HG02678 (cell line): ENCODE data around the gene DNM1L.

Experiments
- ATAC-seq: cut with Tn5 transposase; IDR thresholded peaks from one replicate; pipeline ENCODE4 v1.9.1; 2021; ENCODE audit warnings: mild to moderate bottlenecking, moderate library complexity; ENCODE audit not compliant: unreplicated experiment

DNM1L gene

DNA sequence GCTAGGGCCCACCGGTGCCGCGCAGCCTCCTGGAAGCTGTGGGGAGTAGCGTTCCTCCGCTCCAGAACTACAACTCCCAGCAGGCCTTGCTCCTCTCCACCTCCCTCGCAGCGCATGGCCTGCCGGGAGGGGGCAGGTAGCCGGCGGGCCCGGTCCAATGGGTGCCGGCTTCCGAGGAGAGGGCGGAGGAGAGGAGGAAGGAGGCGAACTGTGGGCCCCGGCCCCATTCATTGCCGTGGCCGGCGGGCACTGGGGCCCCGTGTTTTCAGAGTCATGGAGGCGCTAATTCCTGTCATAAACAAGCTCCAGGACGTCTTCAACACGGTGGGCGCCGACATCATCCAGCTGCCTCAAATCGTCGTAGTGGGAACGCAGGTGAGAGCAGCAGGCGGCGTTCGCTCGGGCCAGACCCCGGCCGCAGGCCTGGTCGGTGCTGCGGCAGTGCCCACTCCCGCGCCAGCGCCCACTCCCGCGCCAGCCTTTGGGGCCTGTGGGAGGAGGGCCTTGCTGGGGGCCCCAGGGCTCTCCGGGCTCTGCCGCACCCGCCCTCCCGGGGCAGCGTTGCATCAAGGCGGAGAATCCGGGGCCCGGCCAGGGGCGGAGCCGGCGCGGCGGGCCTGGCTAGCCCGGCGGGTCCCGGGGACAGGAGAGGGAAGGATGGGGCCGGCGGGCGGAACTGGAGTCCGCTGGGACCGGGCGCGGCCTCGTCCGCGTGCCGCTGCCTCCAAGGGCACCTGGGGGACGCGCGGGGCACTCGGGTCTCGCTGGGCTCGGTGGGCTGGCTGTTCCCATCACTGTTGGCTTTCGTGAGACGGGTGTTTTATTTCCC lies at the start of gene DNM1L:
Gene DNM1L (plus strand): TSS at position 211 of the 829 bp plus-strand sequence. CDS start 63 bp downstream, at position 274.
- ATAC-seq: peak; percentile 97

DNA sequence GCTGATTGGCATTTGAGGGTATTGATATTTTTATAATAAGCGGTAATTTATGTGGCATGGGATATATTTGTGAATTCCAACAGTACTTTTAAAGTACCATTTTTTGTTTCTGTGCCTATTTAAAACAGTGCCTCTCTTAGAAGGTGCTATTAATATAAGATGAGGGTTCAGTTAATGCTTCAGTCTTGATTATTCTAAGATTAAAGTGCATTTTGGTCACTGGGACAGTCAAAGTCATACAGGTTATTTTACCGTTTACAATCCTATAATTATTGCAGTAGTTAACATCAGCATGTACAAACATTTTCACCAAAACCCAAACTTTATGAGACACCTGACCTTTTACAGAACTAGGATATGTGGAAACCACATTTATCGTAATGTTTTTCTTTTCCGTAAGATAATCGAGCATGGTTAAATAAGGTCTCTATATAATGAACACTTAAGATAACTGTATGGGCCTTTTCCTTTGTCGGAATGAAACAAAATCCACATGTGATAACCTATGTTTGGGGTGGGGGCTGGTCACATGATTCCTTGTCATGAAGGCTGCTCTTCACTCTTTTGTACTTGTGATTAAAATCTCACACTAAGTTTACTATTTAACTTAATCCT lies 37.7 kb upstream of the DNM1L start:
- ATAC-seq: no peak

DNA sequence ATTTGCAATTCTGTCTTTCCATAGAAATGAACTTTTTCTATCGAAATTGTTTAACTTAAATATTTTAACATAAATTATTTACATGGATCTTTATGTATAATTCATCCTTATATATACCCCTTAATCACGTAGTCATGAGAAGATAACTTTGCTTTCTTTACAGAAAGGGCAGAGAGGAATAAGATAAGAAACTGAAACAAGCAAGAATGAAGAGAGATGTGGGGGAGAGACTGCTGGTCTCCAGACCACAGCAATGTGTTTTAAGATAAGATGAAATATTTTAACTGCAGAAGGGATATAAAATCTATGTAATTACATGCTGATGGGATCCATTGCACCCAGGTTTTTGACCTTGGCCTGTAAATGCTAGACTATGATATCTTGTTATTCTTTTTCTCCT lies 34.7 kb upstream of the DNM1L start:
- ATAC-seq: no peak

DNA sequence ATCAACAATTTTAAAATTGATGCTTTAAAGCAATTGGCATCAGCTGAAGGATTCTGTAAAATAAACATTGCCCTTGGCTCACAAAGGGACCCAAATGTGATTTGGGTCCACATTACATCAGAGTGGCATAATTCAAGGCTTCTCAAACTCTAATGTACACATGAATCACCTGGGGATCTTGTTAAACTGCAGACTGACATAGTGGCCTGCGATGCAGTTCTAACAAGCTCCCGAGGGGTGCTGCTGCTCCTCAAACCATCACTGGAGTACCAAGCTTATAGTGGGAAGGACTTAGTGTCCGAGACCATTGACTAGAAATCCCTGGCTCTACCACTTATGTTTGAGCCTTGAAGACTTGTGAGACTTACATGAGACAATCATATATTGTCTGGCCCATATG lies 31.8 kb upstream of the DNM1L start:
- ATAC-seq: no peak

DNA sequence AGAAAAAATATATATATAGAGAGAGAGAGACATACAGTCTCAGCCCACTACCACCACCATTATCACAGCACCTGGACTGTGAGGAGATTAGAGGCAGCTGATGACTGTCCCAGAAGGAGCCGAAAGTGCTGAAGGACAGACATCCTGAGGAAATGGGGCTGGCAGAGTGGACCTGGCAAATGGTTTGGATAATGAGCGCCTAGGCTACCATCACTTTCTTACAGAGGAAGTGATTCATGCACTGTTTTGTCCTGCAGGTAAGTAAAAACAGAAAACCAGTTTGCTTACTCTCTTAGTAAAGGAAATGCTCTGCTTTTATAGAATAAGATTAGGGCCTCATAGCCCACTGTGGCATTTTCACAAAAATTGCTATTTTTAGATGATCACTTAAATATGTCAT lies 28.6 kb upstream of the DNM1L start:
- ATAC-seq: no peak

DNA sequence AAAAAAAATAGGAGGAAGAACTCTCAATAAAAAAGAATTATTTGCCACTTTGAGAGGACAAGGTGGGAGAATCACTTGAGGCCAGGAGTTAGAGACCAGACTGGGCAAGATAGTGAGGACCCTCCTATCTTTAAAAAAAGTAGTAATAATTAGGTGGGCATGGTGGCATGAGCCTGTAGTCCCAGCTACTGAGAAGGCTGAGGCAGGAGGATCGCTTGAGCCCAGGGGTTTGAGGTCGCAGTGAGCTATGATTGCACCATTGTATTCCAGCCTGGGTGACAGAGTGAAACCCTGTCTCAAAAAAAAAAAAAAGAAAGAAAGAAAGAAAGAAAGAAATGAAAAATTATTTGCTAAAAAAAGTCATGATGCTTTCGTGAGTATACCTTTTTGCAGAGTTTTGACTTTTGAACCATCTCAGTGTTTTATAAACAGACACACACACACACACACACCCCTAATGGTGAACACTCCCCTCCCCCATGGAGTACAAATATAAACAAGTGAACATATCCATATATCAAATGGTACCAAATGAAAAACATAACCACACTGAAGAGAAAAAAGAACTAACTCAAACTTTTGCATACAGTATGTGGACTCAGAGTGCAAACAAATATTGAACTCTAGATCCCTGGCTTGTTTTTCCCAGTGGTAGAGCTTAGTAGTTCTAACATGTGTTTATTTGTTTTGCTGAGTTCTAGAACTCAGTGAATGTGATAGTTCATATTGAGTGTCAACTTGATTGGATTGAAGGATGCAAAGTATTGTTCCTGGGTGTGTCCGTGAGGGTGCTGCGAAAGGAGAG lies 27.7 kb upstream of the DNM1L start:
- no peak for ATAC-seq

DNA sequence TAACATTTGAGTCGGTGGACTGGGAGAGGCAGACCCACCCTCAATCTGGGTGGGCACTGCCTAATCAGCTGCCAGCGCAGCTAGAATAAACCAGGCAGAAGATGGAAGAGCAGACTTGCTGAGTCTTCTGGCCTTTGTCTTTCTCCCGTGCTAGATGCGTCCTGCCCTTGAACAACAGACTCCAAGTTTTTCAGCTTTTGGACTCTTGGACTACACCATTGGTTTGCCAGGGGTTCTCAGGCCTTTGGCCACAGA lies 27.2 kb upstream of the DNM1L start:
- no peak for ATAC-seq

DNA sequence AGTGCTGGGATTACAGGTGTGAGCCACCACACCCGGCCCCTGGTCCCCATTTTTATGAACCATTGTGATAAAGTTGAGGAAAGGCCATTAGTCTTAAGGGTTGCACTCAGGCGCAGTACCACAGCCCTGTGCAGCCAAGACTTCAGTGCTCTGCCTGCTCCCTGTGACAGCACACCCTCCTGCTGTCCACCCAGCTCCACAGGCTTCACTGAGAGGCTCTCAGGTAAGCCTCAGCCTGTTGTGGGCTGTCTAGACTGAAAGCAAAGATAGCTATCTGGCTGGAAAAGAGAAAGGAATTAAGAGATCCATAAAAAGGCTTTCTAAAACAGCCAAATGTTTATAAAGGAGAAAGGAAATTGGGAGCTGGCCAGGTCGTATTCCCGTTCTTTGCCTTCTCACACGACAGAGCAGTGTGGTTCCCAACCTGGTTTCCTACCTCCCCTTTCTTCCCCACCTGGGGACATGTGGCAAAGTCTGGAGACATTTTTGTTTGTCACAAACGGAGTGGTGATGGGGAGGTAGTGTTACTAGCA lies 19.1 kb upstream of the DNM1L start:
- ATAC-seq: no peak

DNA sequence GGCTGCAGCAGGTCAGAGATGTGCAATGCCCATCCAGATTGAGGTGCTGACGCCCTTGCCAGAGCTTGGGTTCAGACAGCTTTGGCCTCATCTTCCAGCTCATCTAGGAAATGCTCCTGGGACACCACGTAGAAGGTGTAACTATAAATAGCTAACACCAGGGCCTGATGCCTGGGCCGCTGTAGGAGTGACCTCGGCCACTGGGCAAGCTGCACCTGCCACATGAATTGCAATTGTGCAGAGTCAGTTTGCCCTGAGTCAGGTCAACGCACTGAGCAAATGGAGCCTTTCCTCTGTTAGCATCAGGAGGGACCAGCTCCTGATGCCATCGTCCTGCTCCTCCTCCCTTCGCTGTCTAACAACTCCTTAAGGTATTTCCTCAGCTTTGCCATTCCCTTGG lies 17.4 kb upstream of the DNM1L start:
- no peak for ATAC-seq

DNA sequence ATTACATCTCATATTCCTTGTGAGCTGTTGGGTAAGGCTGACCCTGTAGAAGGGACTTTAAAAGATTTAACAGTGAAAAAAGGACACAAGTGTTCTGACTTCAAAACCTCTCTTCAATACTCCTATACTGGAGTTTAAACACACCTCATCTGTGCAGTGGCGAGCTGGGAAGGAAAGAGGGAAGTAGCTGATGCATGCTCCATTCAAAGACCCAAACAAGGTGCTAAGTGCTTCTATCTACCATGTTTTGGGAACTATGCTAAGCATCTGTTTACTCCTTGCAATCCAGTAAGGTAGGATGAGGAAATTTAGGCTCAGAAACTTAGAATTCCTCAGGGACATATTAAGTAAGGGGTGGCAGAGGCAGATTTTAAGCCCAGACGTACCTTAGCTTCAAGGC lies 16.4 kb upstream of the DNM1L start:
- no peak for ATAC-seq

DNA sequence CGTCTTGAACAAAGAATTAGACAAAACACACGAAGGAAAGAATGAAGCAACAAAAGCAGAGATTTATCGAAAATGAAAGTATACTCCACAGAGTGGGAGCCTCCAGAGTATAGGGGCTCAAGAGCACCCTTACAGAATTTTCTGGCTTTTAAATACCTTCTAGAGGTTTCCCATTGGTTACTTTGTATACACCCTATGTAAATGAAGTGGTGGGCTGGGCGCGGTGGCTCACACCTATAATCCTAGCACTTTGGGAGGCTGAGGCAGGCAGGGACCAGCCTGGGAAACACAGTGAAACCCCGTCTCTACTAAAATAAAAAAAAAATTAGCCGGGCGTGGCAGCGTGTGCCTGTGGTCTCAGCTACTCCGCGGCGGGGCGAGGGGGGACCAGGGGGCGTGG lies 13.1 kb upstream of the DNM1L start:
- ATAC-seq: no peak

DNA sequence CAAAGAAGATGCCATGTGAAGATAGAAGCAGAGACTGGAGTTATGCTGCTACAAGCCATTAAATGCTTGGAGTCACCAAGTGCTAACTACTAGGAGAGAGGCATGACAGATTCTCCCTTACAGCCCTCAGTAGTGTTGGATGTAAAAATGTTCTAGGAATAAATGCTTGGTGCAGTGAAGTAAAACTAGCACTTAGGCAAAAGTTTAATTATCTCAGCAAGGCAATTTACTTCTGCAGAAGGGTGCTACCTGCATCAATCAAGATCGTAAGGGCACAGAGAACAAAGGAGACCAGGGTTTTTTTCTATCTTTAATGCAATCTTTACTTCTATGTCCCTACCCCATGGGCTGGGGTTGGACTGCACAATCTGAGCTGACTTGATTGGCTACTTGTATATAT lies 9.5 kb upstream of the DNM1L start:
- no peak for ATAC-seq

DNA sequence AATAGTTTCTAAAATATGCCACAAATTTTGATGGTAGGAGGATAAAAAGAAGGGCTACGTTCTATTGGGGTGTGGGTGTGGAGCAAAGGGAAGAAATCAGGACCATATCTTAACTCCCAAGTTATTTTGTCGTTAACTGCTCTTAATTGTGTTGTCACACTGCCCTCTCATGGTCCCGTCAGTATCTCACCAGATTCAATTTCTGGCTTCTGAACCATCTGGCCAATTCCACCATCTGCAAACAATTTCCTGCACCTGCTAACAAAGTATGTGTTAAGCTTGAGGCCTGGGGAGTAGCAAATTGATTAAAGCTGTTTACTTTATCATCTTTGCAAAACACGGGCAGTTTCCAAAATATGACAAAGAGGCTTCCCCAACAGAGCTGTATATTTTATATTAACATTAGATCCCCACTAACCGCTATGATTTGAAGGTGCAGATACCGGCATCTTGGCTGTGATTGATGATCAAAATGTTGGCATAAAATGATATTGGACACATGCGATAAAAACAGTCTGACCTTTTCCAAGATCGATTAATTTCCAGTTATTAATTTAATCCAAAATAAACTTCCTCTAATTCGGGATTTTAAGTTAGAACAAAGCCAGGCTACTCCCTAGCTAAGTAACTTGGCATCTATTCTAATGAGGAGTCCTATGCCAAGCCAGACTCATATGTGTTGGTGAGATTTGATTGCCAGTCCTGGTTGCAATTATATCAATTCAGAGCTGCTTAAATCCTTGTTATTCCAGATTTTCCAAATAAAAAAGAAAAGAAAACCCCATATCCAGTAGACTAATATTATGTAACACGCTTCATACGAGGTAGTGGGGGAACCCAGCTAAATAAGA lies 6.9 kb upstream of the DNM1L start:
- ATAC-seq: no peak

DNA sequence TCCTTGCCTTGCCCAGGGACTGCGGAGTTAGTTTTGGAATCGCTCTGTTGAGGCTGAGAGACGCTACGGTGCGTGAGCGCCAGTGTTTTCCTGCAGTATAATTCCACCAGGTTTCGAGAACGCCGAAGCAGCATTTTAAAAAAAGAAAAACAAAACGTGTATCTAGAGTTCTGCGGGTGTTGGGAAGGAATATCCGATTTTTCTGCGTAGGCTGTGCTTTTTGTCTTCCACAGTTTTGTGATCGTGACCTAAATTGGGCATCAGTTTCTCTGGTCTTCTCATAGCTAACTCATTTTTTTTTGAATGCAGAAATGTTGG lies 778 bp downstream of the DNM1L start:
- ATAC-seq: no peak

DNA sequence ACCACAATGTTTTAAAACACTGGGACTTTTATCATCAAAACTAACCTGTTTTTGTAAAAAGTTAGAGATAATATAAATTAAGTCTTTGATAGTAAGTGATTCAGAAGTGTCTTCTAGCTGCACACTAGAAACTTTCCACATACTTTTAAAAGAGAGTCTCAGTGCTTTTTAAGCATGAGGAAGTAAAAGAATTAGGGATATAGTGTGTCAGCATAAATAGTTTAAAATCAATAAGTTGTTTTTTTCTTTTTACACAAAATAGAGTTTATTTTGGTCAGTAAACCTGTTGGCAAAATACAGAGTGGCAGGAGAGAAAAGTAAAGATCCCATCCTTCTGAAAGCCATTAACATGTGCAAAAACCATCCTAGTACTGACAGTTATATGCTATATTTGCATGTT lies 1.7 kb downstream of the DNM1L start:
- ATAC-seq: no peak

DNA sequence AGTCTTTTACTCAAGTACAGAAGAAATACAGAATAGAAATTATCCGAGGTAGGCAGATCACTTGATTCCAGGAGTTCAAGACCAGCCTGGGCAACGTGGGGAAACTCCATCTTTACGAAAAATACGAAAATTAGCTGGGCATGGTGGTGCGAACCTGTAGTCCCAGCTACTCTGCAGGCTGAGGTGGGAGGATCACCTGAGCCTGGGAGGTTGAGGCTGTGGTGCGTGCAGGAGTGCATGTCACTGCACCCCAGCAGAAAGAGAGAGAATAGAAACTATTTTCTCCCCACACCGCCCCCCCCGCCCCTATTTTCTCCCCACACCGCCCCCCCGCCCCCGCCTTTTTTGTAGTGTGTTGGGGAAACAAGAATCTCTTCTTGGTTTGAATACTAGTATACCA lies 2.2 kb downstream of the DNM1L start:
- ATAC-seq: no peak

DNA sequence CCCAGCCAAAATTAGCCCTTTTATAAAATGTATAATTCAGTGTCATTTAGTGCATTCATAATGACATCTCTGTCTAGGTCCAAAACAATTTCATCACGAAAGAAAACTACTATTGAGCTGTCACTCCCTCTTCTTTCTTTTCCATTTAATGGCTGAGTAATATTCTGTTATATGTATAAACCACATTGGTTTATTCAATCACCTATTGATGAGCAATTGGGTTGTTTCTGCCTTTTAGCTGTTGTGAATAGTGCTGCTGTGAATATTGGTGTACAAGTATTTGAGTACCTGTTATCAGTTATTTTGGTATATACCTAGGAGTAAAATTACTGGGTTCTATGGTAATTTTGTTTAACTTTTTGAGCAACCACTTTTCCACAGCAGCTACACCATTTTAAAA lies 7.2 kb downstream of the DNM1L start:
- ATAC-seq: no peak

DNA sequence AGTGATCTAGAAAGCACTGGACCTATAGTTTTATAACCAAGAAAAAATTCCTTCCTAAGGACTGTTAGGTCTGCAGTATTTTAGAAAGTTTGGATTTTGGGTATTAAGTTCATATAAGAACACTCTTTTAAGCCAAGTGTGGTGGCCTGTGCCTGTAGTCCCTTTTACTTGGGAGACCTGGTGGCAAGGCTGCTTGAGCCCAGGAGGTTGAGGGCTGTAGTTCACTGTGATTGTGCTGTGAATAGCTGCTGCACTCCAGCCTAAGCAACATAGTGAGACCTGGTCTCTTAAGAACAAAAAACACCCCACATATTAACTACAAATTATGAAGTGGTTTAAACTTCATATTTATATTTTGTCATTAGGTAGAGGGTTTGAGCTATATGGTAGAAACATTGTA lies 9.7 kb downstream of the DNM1L start:
- no peak for ATAC-seq

DNA sequence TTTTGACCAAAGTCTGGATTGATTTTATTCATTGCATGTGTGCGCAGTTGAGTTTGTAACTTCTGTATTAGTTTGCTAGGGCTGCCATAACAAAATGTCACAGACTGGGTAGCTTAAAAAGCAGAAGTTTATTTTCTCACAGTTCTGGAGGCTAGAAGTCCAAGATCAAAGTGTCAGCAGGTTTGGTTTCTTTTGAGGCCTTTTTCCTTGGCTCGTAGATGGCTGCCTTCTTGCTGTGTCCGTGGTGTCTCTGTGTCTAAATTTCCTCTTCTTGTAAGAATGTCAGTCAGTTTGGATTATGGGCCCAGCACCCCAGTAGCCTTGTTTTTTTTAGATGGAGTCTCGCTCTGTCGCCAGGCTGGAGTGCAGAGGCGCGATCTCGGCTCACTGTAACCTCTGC lies 11.8 kb downstream of the DNM1L start:
- ATAC-seq: no peak

DNA sequence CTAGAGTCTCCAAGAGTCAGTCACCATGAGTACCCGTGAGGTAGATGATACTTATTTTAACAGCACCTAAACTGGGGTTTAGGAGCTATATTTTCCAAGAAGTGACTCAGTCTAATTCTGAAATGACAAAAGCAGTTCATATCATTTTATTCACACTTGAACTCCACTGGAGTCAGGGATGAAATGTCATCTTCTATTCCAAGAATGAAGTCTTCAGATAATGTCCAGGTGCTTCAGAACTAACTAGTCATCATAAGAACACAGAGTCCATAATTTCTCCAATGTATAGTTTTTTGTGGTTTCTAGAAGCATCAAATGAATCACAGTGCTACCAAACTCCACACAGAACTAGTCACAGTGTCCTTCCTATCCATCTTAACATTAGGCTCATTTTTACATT lies 13.3 kb downstream of the DNM1L start:
- no peak for ATAC-seq

DNA sequence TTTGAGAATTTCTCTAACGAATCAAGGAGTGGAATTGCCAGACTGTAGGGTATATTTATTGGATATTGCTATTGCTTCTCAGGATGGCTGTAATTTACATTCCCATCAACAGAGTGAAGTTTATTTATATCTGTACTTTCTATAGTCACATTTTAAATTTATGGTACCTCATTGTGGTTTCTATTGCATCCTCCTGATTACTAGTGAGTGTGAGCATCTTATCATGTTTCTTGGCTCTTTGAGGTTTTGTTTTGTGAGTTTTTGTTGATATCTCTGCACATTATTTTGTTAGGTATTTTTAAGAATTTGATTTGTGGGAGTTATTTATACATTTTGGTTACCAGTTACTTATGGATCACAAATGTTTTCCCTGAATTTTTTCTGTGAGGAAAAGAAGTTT lies 13.9 kb downstream of the DNM1L start:
- ATAC-seq: no peak
